Activated B cell treated with CpG ODN at 0.5 μM for 24 hours (primary cell): Measurements from ENCODE around the gene MPRIP. TPM values are rescaled to one million over a fixed set of nuclear protein-coding genes. Genes with fewer than 3 reads are reported as not detected.

Source experiments
- ATAC-seq: fragments of 200-7000 bp; cut with Tn5 transposase; one replicate; pipeline ENCODE4 v1.10.0; 2021; ENCODE audit warnings: low read depth, mild to moderate bottlenecking, moderate library complexity
- CTCF ChIA-PET: fragments of 350-600 bp; sonication (Branson Sonifier 250); formaldehyde crosslinking; loops from one replicate; lab custom pipeline; 2021; ENCODE audit warnings: antibody characterized with exemption; lab: Charles Lee
- POLR2A ChIA-PET: fragments of 350-600 bp; sonication (Branson Sonifier 250); formaldehyde crosslinking; loops from one replicate; lab custom pipeline; 2021; ENCODE audit warnings: antibody characterized with exemption; lab: Charles Lee
- DNase-seq: peaks from one replicate; pipeline ENCODE4 v3.0.0; 2022
- H3K27ac Mint-ChIP-seq: one replicate; pipeline ENCODE4 v1.8.0; 2020; ENCODE audit warnings: mixed read lengths
- H3K27me3 Mint-ChIP-seq: one replicate; pipeline ENCODE4 v1.8.0; 2021; ENCODE audit warnings: mixed read lengths
- H3K36me3 Mint-ChIP-seq: one replicate; pipeline ENCODE4 v1.8.0; 2021; ENCODE audit warnings: low read depth, mixed read lengths
- H3K4me1 Mint-ChIP-seq: one replicate; pipeline ENCODE4 v1.8.0; 2021; ENCODE audit warnings: mixed read lengths
- H3K4me3 Mint-ChIP-seq: one replicate; pipeline ENCODE4 v1.8.0; 2020; ENCODE audit warnings: mild to moderate bottlenecking, mixed read lengths
- H3K9me3 Mint-ChIP-seq: one replicate; pipeline ENCODE4 v1.8.0; 2020; ENCODE audit warnings: mixed read lengths
- CTCF ChIP-seq: fragments of 200-600 bp; IDR thresholded peaks from one replicate; pipeline ENCODE4 v1.8.0; 2022; ENCODE audit warnings: antibody characterized with exemption, mild to moderate bottlenecking
- intact Hi-C: fragments of 100-400 bp; cut with micrococcal nuclease; formaldehyde crosslinking; loops from one replicate; pipeline ENCODE4 v1.15.1; 2024
- total RNA-seq: library from RNA; stranded (reverse); gene quantifications from 2 replicates; pipeline ENCODE4 v1.2.3, GENCODE V29; 2022

MPRIP gene
- total RNA-seq, 1 donor from 2014 or later, result 231 TPM

- CTCF ChIA-PET, result no interaction called here
- POLR2A ChIA-PET, result interaction anchor here (1.8 kb wide), 1 partner anchor 9 kb away, joined by 11 read pairs; the partner anchor contains the start of gene FLCN
- H3K4me1 Mint-ChIP-seq, result no peaks in the 10 kb centered on the region
- no peak overlapping the region for H3K27ac Mint-ChIP-seq
- DNase-seq (no peak), ATAC-seq (no peak)
- H3K9me3 Mint-ChIP-seq, result no peaks in the 10 kb centered on the region
- TF ChIP-seq CTCF, result no peak
- no peaks in the 10 kb centered on the region for H3K27me3 Mint-ChIP-seq
- peaks cover 87% of the 10 kb centered on the region for H3K36me3 Mint-ChIP-seq
- intact Hi-C loops, result no loop called here
- no peak overlapping the region for H3K4me3 Mint-ChIP-seq
These were observed 186.4 kb downstream of the MPRIP start for GRCh38 chr17:17228521-17229279.

GRCh38 chr17:17229416-17230384, 187.4 kb downstream of the MPRIP start:
- H3K27ac Mint-ChIP-seq, result no peak overlapping the region

GRCh38 chr17:17231621-17232302, 189.5 kb downstream of the MPRIP start:
- H3K4me3 Mint-ChIP-seq, result no peak overlapping the region
- POLR2A ChIA-PET, result interaction anchor here (0.6 kb wide), 1 partner anchor 30 kb away, joined by 4 read pairs; no protein-coding TSS in a partner anchor
- H3K27me3 Mint-ChIP-seq, result no peaks in the 10 kb centered on the region
- ATAC-seq, result no peak
- H3K36me3 Mint-ChIP-seq, result peaks cover 64% of the 10 kb centered on the region
- no peak overlapping the region for H3K27ac Mint-ChIP-seq
- H3K4me1 Mint-ChIP-seq, result peaks cover 14% of the 10 kb centered on the region
- H3K9me3 Mint-ChIP-seq, result no peaks in the 10 kb centered on the region
- intact Hi-C loops, result loop anchor here (10.0 kb wide), 1 partner anchor 227 kb away; no protein-coding TSS in a partner anchor
- CTCF ChIA-PET, result no interaction called here
- TF ChIP-seq CTCF, result no peak
- no peak for DNase-seq

More at GRCh38 chr17:17229416-17230384, 187.4 kb downstream of the MPRIP start:
- Mint-ChIP-seq H3K4me1 (no peaks in the 10 kb centered on the region), H3K9me3 (no peaks in the 10 kb centered on the region), H3K36me3 (peaks cover 78% of the 10 kb centered on the region), H3K27me3 (no peaks in the 10 kb centered on the region), H3K4me3 (no peak overlapping the region)
- ChIA-PET CTCF (no interaction called here), POLR2A (no interaction called here)
- DNase-seq, result no peak
- no peak for ATAC-seq
- intact Hi-C loops, result loop anchor here (10.0 kb wide), 1 partner anchor 225 kb away; no protein-coding TSS in a partner anchor
- TF ChIP-seq CTCF, result no peak

- no peaks in the 10 kb centered on the region for H3K9me3 Mint-ChIP-seq
- CTCF ChIA-PET, result no interaction called here
- no peaks in the 10 kb centered on the region for H3K27me3 Mint-ChIP-seq
- H3K27ac Mint-ChIP-seq, result no peak overlapping the region
- intact Hi-C loops, result loop anchor here (10.0 kb wide), 1 partner anchor 227 kb away; no protein-coding TSS in a partner anchor
- DNase-seq (no peak), ATAC-seq (no peak)
- H3K4me1 Mint-ChIP-seq, result peaks cover 14% of the 10 kb centered on the region
- TF ChIP-seq CTCF, result no peak
- H3K36me3 Mint-ChIP-seq, result peaks cover 60% of the 10 kb centered on the region
- POLR2A ChIA-PET, result interaction anchor here (0.6 kb wide), 1 partner anchor 29 kb away, joined by 4 read pairs; no protein-coding TSS in a partner anchor
- no peak overlapping the region for H3K4me3 Mint-ChIP-seq
These were observed 190.0 kb downstream of the MPRIP start for GRCh38 chr17:17232303-17232621.
